A549 (cell line): ENCODE data around the gene TNS3.

Experiments
- BHLHE40 ChIP-seq: IDR thresholded peaks from 2 replicates; pipeline ENCODE4 v1.6.1; 2012; ENCODE audit warnings: low read depth, low read length, inconsistent platforms
- CEBPB ChIP-seq, 2 experiments: fragments of >200 bp in 1 of 2; sonication (Bioruptor Twin) in 1 of 2; formaldehyde crosslinking in 1 of 2; IDR thresholded peaks; 2 replicates each; pipeline ENCODE4 v1.6.1; 2012 to 2016
- CHD2 ChIP-seq: fragments of 150-350 bp; IDR thresholded peaks from 2 replicates; pipeline ENCODE4 v1.6.1; 2014; ENCODE audit warnings: low read length; ENCODE audit not compliant: partially characterized antibody
- CTCF ChIP-seq: fragments of >200 bp; sonication (Bioruptor Twin); formaldehyde crosslinking; IDR thresholded peaks from 3 replicates; pipeline ENCODE4 v1.5.1; 2016
- EP300 ChIP-seq, 2 experiments: fragments of >200 bp; sonication (Bioruptor Twin); formaldehyde crosslinking; IDR thresholded peaks; 2 replicates in 1 of 2; 3 replicates in 1 of 2; pipeline ENCODE4 v1.6.1; 2016 to 2017
- POLR2A ChIP-seq: IDR thresholded peaks from 2 replicates; pipeline ENCODE4 v1.6.1; 2012; ENCODE audit warnings: mild to moderate bottlenecking, low read length
- POLR2AphosphoS2 ChIP-seq: conservative IDR thresholded peaks from 2 replicates; pipeline ENCODE4 v1.6.1; 2012; ENCODE audit warnings: low read length, improper control_type of control experiment, inconsistent platforms
- SMC3 ChIP-seq: fragments of >200 bp; sonication (Bioruptor Twin); formaldehyde crosslinking; IDR thresholded peaks from 3 replicates; pipeline ENCODE4 v1.6.1; 2018; ENCODE audit warnings: inconsistent platforms

- no peak for TF ChIP-seq BHLHE40
- TF ChIP-seq CTCF = no peak
- no peak for TF ChIP-seq SMC3
- no peak for TF ChIP-seq CEBPB (IDR thresholded peaks at IDR 0.05)
- no peak for TF ChIP-seq EP300 (IDR thresholded peaks at IDR 0.05)
- no peak; the same call in 1 of the 2 replicates for TF ChIP-seq POLR2AphosphoS2
- TF ChIP-seq CHD2 = no peak
- no peak for TF ChIP-seq POLR2A
These were observed 170.5 kb downstream of the TNS3 start for GRCh38 chr7:47411281-47411869.
